Ovary (tissue), 9 donors: ENCODE measurements around the gene SMC1A. TPM values are rescaled to one million over a fixed set of nuclear protein-coding genes. Genes with fewer than 3 reads are reported as not detected.

Experiments
- DNase-seq, 5 donors: peaks; one replicate each; pipeline ENCODE4 v3.0.0-alpha.2; 2019 to 2020
- H3K27ac ChIP-seq, 2 donors: fragments of 200-600 bp; one replicate each; pipeline versions ENCODE4 v1.5.1 to v1.8.0; 2019 to 2022
- H3K27me3 ChIP-seq: fragments of 200-600 bp; one replicate; pipeline ENCODE4 v1.8.0; 2022
- H3K36me3 ChIP-seq: fragments of 200-600 bp; sonication (generic); one replicate; pipeline ENCODE4 v1.5.1; 2019
- H3K4me1 ChIP-seq: one replicate; pipeline ENCODE4 v1.8.1; 2013; ENCODE audit warnings: mild to moderate bottlenecking, moderate library complexity; ENCODE audit not compliant: insufficient read depth
- H3K4me3 ChIP-seq: fragments of 200-600 bp; sonication (generic); one replicate; pipeline ENCODE4 v1.5.1; 2017
- H3K9me3 ChIP-seq, 2 donors: fragments of 200-600 bp in 1 of 2; sonication (generic) in 1 of 2; one replicate each; pipeline versions ENCODE4 v1.5.1 to v1.8.1; 2013 to 2019; ENCODE audit warnings: mild to moderate bottlenecking in 1 of 2, moderate library complexity in 1 of 2
- EP300 ChIP-seq: sonication (generic); formaldehyde crosslinking; IDR thresholded peaks from one replicate; pipeline ENCODE4 v1.6.1; 2017; ENCODE audit warnings: antibody characterized with exemption
- POLR2A ChIP-seq: fragments of 450-650 bp; IDR thresholded peaks from one replicate; pipeline ENCODE4 v1.6.1; 2017; ENCODE audit warnings: antibody characterized with exemption, mild to moderate bottlenecking, moderate library complexity
- WGBS, 3 donors: extraction: QIAGEN DNeasy Blood & Tissue Kit in 1 of 3; methylation state at CpG; one replicate each; pipeline versions ENCODE4 v1.1.5 to v1.1.7; 2013 to 2017; 5-methylcytosine and 5-hydroxymethylcytosine counted together
- intact Hi-C, 4 donors: fragments of 100-400 bp; cut with DNase I; formaldehyde crosslinking; loops; one replicate each; pipeline versions ENCODE4 v1.11.0 to v1.15.1; 2022 to 2023
- polyA plus RNA-seq, 2 donors: library from polyadenylated mRNA; stranded (reverse); fragments of 200-250 nt in 1 of 2; fragments of 350-450 nt in 1 of 2; fragmentation: Illumina TruSeq in 1 of 2; extraction: RNeasy Lipid Tissue Mini Kit (QIAGEN cat#74804) in 1 of 2; gene quantifications; one replicate each; pipeline ENCODE4 v1.2.3, GENCODE V29; 2013 to 2014
- total RNA-seq, 7 donors: library from RNA; depleted of rRNA in 2 of 7; stranded (reverse); fragments of >200 nt in 2 of 7; fragmentation: NEBNext Ultra II Directional in 3 of 7; extraction: Animal tissue kit (Norgen Biotek cat#: 25700) in 3 of 7; gene quantifications; one replicate each; pipeline versions ENCODE4 v1.1.0 to v1.2.4, GENCODE V29; 2016 to 2023
- TF ChIP-seq, protein P1 (sequence below), 3 donors: fragments of 450-650 bp in 2 of 3; fragments of 200-600 bp in 1 of 3; IDR thresholded peaks; one replicate each; pipeline versions ENCODE4 v1.5.1 to v1.8.0; 2016 to 2022; ENCODE audit warnings: antibody characterized with exemption in 3 of 3, mild to moderate bottlenecking in 1 of 3
- donor health status: DM: no; HTN: no; CAD: no; lungs with moderate emphysema.
- donor health status: DM: no; HTN: no; CAD: no.
- donor health status: Bipolar disorder and iron deficiency.
- donor health status: DM: yes; HTN: yes; CAD: no.
- donor health status: DM: no; HTN: no; CAD: no.
- donor health status: DM: yes; HTN: yes; CAD: no.

The SMC1A gene
- total and polyA plus RNA-seq, 9 donors: 12.7 to 72.4 (median 57.0) TPM

DNA sequence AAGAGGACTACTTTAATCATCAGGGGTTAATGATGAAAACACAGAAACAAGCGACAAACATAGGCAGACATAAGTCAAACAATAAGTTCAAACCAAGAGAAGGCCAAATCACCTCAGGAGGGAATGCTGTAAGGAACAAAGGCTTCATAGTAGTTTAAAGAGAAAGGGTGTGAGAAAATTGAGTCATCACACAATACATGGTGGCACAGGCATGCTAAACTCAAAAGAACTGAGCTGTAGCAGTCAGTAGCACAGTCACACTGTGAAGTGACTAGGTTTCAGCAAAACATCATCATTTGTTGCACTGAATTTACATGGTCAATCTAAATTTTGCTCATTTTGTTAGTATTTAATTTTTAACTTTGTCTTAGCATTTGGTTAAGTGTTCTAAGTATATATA lies 24.2 kb downstream of the SMC1A start:
- H3K36me3 ChIP-seq: no peaks in the 10 kb centered on the region
- H3K4me3 ChIP-seq: no peak overlapping the region
- DNase-seq: no peak
- H3K9me3 ChIP-seq: no peaks in the 10 kb centered on the region
- intact Hi-C loops: no loop called here
- TF ChIP-seq, protein P1, sequence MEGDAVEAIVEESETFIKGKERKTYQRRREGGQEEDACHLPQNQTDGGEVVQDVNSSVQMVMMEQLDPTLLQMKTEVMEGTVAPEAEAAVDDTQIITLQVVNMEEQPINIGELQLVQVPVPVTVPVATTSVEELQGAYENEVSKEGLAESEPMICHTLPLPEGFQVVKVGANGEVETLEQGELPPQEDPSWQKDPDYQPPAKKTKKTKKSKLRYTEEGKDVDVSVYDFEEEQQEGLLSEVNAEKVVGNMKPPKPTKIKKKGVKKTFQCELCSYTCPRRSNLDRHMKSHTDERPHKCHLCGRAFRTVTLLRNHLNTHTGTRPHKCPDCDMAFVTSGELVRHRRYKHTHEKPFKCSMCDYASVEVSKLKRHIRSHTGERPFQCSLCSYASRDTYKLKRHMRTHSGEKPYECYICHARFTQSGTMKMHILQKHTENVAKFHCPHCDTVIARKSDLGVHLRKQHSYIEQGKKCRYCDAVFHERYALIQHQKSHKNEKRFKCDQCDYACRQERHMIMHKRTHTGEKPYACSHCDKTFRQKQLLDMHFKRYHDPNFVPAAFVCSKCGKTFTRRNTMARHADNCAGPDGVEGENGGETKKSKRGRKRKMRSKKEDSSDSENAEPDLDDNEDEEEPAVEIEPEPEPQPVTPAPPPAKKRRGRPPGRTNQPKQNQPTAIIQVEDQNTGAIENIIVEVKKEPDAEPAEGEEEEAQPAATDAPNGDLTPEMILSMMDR (IDR thresholded peaks at IDR 0.05): no peak
- TF ChIP-seq EP300 (no peak), POLR2A (no peak)
- no peak overlapping the region for H3K27ac ChIP-seq
- H3K27me3 ChIP-seq: no peaks in the 10 kb centered on the region
- 90 to 91% (median 91%) methylated on average over 1 of the region's 1 CpG for WGBS, 3 donors
- no peaks in the 10 kb centered on the region for H3K4me1 ChIP-seq

DNA sequence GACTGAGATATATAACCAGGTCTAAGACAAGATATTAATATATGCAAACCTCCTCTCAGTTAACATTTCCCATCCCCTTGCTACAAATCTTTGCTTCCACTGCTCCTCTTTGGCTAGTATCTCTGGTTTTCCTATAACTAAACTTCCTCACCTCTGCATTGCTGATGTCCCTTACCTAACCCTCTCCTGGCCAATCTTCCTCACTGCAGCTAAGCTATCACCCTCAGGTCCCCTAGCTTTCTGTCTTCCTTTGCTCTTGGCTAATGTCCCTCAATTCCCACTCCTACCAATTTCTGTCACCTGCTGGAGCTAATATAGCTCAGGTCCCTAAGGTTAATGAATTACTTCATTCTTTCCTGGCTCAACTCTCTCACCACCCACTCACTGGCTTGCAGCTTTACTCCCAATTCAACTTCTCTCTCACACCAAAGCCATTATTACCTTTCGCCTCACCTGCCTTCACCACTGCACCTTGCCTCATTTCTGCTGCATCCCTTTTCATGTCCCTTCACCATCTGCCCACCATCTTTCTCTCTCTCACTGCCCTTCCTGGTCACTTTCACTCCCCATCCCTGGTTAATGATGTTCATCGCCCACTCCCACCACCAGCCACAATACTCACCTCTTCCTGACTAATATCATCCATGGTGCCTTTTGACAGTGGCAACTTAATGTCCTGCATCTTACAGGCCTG lies 26.7 kb downstream of the SMC1A start:
- DNase-seq: no peak
- intact Hi-C loops: no loop called here
- H3K36me3 ChIP-seq: no peaks in the 10 kb centered on the region
- 95 to 97% (median 96%) methylated on average over 2 of the region's 2 CpGs for WGBS, 3 donors
- no peaks in the 10 kb centered on the region for H3K27me3 ChIP-seq
- H3K4me3 ChIP-seq: no peak overlapping the region
- H3K9me3 ChIP-seq: no peaks in the 10 kb centered on the region
- no peak overlapping the region for H3K27ac ChIP-seq
- no peaks in the 10 kb centered on the region for H3K4me1 ChIP-seq
- TF ChIP-seq POLR2A: no peak

DNA sequence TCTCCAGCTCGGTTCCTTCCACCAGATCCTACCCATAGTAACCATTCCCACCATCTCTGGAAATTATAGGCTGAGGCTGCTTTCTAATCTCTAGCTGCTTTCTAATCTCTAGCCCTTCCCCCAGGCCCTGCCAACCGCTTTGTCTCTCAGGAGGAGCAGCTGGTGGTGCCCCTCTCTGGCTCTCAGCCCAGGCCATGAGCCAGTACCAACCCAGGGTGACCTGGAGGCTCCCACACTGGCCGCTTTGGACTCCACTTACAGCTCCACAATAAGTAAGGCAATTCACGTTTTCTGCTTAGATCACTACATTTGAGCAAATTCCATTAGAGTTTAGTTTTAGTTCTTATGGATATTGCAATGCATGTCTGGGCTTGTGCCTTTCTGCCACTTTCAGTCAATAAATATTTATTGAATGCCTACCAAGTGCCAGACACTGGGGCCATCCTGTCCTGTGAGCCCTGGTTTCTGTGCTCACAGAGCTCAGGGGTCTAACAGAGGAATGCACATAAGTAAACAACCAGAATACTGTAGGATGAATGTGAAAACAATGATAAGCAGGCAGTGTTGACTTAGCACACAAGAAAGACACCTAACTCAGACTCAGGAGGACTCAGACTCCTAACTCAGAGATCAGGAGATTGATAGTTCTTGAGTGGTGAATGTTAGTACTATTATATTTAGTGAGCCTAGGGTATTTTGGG lies 38.9 kb downstream of the SMC1A start:
- no peaks in the 10 kb centered on the region for H3K27me3 ChIP-seq
- no peaks in the 10 kb centered on the region for H3K36me3 ChIP-seq
- WGBS, 3 donors: 81 to 91% (median 83%) methylated on average over 4 of the region's 4 CpGs
- no peaks in the 10 kb centered on the region for H3K9me3 ChIP-seq
- no peak overlapping the region for H3K27ac ChIP-seq
- no peak for DNase-seq
- TF ChIP-seq POLR2A: no peak
- TF ChIP-seq, protein P1 (IDR thresholded peaks at IDR 0.05): no peak
- H3K4me1 ChIP-seq: no peaks in the 10 kb centered on the region
- H3K4me3 ChIP-seq: no peak overlapping the region
- intact Hi-C loops: no loop called here

DNA sequence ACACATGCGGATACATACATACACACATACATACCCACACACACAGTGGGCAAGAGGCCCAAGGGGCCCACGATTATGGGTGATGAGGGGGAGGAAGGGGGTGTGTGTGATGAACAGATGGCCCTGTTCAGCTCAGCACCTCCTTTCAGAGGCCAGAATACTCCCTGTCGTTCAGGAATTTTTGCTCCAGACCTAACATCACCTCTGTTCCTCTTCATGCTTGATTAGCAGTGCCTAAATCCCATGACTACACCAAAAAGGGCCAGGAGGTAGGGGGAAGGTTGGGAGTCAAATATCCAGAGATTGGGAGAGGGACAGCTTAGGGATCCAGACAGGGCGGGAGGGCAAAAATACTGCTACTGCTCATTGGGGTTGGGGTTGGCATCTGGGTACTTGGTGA lies 42.7 kb downstream of the SMC1A start:
- H3K27me3 ChIP-seq: no peaks in the 10 kb centered on the region
- H3K36me3 ChIP-seq: no peaks in the 10 kb centered on the region
- DNase-seq: no peak
- TF ChIP-seq EP300 (no peak), POLR2A (no peak)
- TF ChIP-seq, protein P1 (IDR thresholded peaks at IDR 0.05): no peak
- 65 to 71% (median 67%) methylated on average over 4 of the region's 4 CpGs for WGBS, 3 donors
- intact Hi-C loops: no loop called here
- H3K4me3 ChIP-seq: no peak overlapping the region
- H3K27ac ChIP-seq: no peak overlapping the region
- H3K4me1 ChIP-seq: no peaks in the 10 kb centered on the region
- H3K9me3 ChIP-seq: no peaks in the 10 kb centered on the region
